K562 (cell line): ENCODE measurements around the gene CALY.

Experiments used
- KAT7 ChIP-seq: sonication (generic); formaldehyde crosslinking; IDR thresholded peaks from 2 replicates; pipeline ENCODE4 v1.8.0; 2022; ENCODE audit warnings: missing genetic modification reagents, mild to moderate bottlenecking, borderline replicate concordance
- POLR2AphosphoS5 ChIP-seq: IDR thresholded peaks from 2 replicates; pipeline ENCODE4 v1.6.1; 2011; ENCODE audit warnings: mild to moderate bottlenecking, low read depth, low read length, moderate library complexity; ENCODE audit not compliant: control insufficient read depth, insufficient read depth

- TF ChIP-seq POLR2AphosphoS5: no peak
- no peak for TF ChIP-seq KAT7
These were observed 21.8 kb downstream of the CALY start for GRCh38 chr10:133314911-133315310.
